AG04449 (cell line): Measurements from ENCODE around the gene LBHD2.
"Not testable (repeated sequence)": the region's sequence is repeated elsewhere in the genome, so short reads cannot be mapped to it uniquely, and the experiment has no call there.

Experiments used
- CTCF ChIA-PET: fragments of 350-600 bp; formaldehyde crosslinking; extraction: SDS; loops from one replicate; lab custom pipeline; 2021; ENCODE audit warnings: antibody characterized with exemption; lab: Yijun Ruan, JAX
- POLR2A ChIA-PET: fragments of 400-600, 350-600 bp; formaldehyde crosslinking; extraction: SDS; loops from one replicate; lab custom pipeline; 2020; ENCODE audit warnings: antibody characterized with exemption, inconsistent platforms; lab: Yijun Ruan, JAX
- DNase-seq: peaks from one replicate; pipeline ENCODE4 v3.0.0-alpha.2; 2010; ENCODE audit warnings: low read depth, low spot score
- H3K4me3 ChIP-seq: 2 replicates; pipeline ENCODE4 v1.5.1; 2011; ENCODE audit warnings: low read depth, mild to moderate bottlenecking, control low read depth, low read length
- CTCF ChIP-seq: IDR thresholded peaks from one replicate; pipeline ENCODE4 v1.5.1; 2011; ENCODE audit warnings: mild to moderate bottlenecking, moderate library complexity, low read length, control low read depth, inconsistent platforms; ENCODE audit not compliant: insufficient read depth; ENCODE audit errors: missing control alignments

Gene LBHD2

GRCh38 chr14:103118663-103119404 is 34.8 kb downstream of the LBHD2 start:
- H3K4me3 ChIP-seq, result no peak overlapping the region
- ChIA-PET POLR2A (no interaction called here), CTCF (interaction anchor here (0.9 to 6.3 kb wide), 3 partner anchors 10 to 66 kb away, joined by 3 to 79 read pairs (median 6); no protein-coding TSS in a partner anchor)
- DNase-seq, result no peak
- TF ChIP-seq CTCF, result no peak

- POLR2A ChIA-PET, DNase-seq, H3K4me3 ChIP-seq: not testable (repeated sequence)
- CTCF ChIA-PET, result interaction anchor here (1.7 to 6.3 kb wide), 2 partner anchors 11 to 14 kb away, joined by 6 to 79 read pairs; no protein-coding TSS in a partner anchor
Measured at GRCh38 chr14:103119527-103119926, 35.5 kb downstream of the LBHD2 start.

GRCh38 chr14:103121121-103121845 is 37.3 kb downstream of the LBHD2 start:
- CTCF ChIA-PET, result interaction anchor here (1.2 to 1.4 kb wide), 2 partner anchors 12 to 16 kb away, joined by 3 to 7 read pairs; no protein-coding TSS in a partner anchor
- POLR2A ChIA-PET, result no interaction called here
- TF ChIP-seq CTCF, result no peak
- no peak overlapping the region for H3K4me3 ChIP-seq
- DNase-seq, result no peak

GRCh38 chr14:103121846-103122584 is 38.0 kb downstream of the LBHD2 start:
- ChIA-PET POLR2A (no interaction called here), CTCF (interaction anchor here (1.2 to 1.4 kb wide), 2 partner anchors 13 to 17 kb away, joined by 3 to 7 read pairs; no protein-coding TSS in a partner anchor)
- no peak for TF ChIP-seq CTCF
- no peak overlapping the region for H3K4me3 ChIP-seq
- no peak for DNase-seq

- no peak overlapping the region for H3K4me3 ChIP-seq
- ChIA-PET CTCF (no interaction called here), POLR2A (no interaction called here)
- no peak for TF ChIP-seq CTCF
- DNase-seq, result no peak
Measured at GRCh38 chr14:103122585-103122946, 38.6 kb downstream of the LBHD2 start.

- H3K4me3 ChIP-seq, result peak within 1 kb of the TSS; percentile 39
- ChIA-PET CTCF (no interaction called here), POLR2A (no interaction called here)
- no peak for DNase-seq
- no peak for TF ChIP-seq CTCF
Measured at GRCh38 chr14:103122947-103123633, 39.1 kb downstream of the LBHD2 start, which contains the start of gene TNFAIP2. TNFAIP2 (plus strand) TSS chr14:103123461; CDS start chr14:103126458, 2,997 bp downstream.
